GM19351 (cell line): ENCODE results near the gene OBSCN.

Experiments
- ATAC-seq: cut with Tn5 transposase; IDR thresholded peaks from one replicate; pipeline ENCODE4 v1.9.1; 2021; ENCODE audit warnings: mild to moderate bottlenecking, moderate library complexity; ENCODE audit not compliant: unreplicated experiment

The OBSCN gene

GRCh38 chr1:228316589-228317387 is 108.9 kb downstream of the OBSCN start:
- ATAC-seq = no peak

GRCh38 chr1:228317411-228317828 is 109.6 kb downstream of the OBSCN start:
- no peak for ATAC-seq

GRCh38 chr1:228317891-228318810 is 110.3 kb downstream of the OBSCN start:
- no peak for ATAC-seq

- no peak for ATAC-seq
Observed at GRCh38 chr1:228318823-228319241, 111.0 kb downstream of the OBSCN start.

GRCh38 chr1:228319352-228320088 is 111.7 kb downstream of the OBSCN start:
- ATAC-seq = no peak

GRCh38 chr1:228320394-228320793 is 112.5 kb downstream of the OBSCN start:
- ATAC-seq = no peak

- no peak for ATAC-seq
Observed at GRCh38 chr1:228321435-228321834, 113.6 kb downstream of the OBSCN start.

- ATAC-seq = no peak
Observed at GRCh38 chr1:228321895-228322294, 114.1 kb downstream of the OBSCN start.

- no peak for ATAC-seq
Observed at GRCh38 chr1:228323401-228323800, 115.6 kb downstream of the OBSCN start.

- ATAC-seq = no peak
Observed at GRCh38 chr1:228325267-228325666, 117.4 kb downstream of the OBSCN start.

GRCh38 chr1:228329887-228330286 is 122.0 kb downstream of the OBSCN start:
- no peak for ATAC-seq

- no peak for ATAC-seq
Observed at GRCh38 chr1:228332797-228333738, 125.2 kb downstream of the OBSCN start.

- ATAC-seq = no peak
Observed at GRCh38 chr1:228333739-228334115, 125.9 kb downstream of the OBSCN start.

- no peak for ATAC-seq
Observed at GRCh38 chr1:228334226-228334935, 126.5 kb downstream of the OBSCN start.

GRCh38 chr1:228334954-228335353 is 127.1 kb downstream of the OBSCN start:
- ATAC-seq = no peak

GRCh38 chr1:228335406-228336307 is 127.8 kb downstream of the OBSCN start:
- ATAC-seq = no peak

- ATAC-seq = no peak
Observed at GRCh38 chr1:228336308-228337030, 128.6 kb downstream of the OBSCN start.
